Mammary epithelial cell (primary cell): ENCODE results near the gene HES6.

Source experiments
- CTCF ChIP-seq, 2 donors: IDR thresholded peaks in 1 of 2; conservative IDR thresholded peaks in 1 of 2; 2 replicates each; pipeline ENCODE4 v1.5.1; 2011 to 2012; ENCODE audit warnings: inconsistent platforms in 2 of 2, low read length in 2 of 2, mild to moderate bottlenecking in 2 of 2, control low read depth in 1 of 2, low read depth in 1 of 2; ENCODE audit not compliant: insufficient read depth in 1 of 2; ENCODE audit errors: extremely low read depth in 1 of 2
- EZH2 ChIP-seq: IDR thresholded peaks from 2 replicates; pipeline ENCODE4 v1.6.1; 2012; ENCODE audit warnings: low read length, inconsistent platforms, borderline replicate concordance

GRCh38 chr2:238255151-238255551 lies 15.3 kb upstream of the HES6 start:
- TF ChIP-seq CTCF (conservative IDR thresholded peaks at IDR 0.05 in 1 of 2, IDR thresholded peaks at IDR 0.05 in 1 of 2; ENCODE audit: extremely low read depth in 1 of 2, insufficient read depth in 1 of 2, low read depth in 1 of 2, low read length in 2 of 2) (no peak), EZH2 (no peak)
